GM12878 (cell line): Measurements from ENCODE around the gene CD52. TPM values are rescaled to one million over a fixed set of nuclear protein-coding genes. Genes with fewer than 3 reads are reported as not detected.

Source experiments
- BACH1 ChIP-seq: fragments of 450-650 bp; IDR thresholded peaks from 2 replicates; pipeline ENCODE4 v1.6.1; 2017; ENCODE audit warnings: mild to moderate bottlenecking, borderline replicate concordance
- BHLHE40 ChIP-seq, 2 experiments: fragments of 450-650 bp in 1 of 2; IDR thresholded peaks; 2 replicates each; pipeline ENCODE4 v1.6.1; 2011 to 2017; ENCODE audit warnings: low read depth in 2 of 2, borderline replicate concordance in 1 of 2, improper control_type of control experiment in 1 of 2, low read length in 1 of 2, mild to moderate bottlenecking in 1 of 2
- EGR1 ChIP-seq, 2 experiments: IDR thresholded peaks; 1 replicate in 1 of 2; 2 replicates in 1 of 2; pipeline ENCODE4 v1.6.1; 2011 to 2012; ENCODE audit warnings: low read depth in 2 of 2, low read length in 2 of 2, borderline replicate concordance in 1 of 2, mild to moderate bottlenecking in 1 of 2, moderate library complexity in 1 of 2
- EP300 ChIP-seq, 2 experiments: fragments of 150-350 bp in 1 of 2; IDR thresholded peaks; 2 replicates each; pipeline ENCODE4 v1.6.1; 2011 to 2012; ENCODE audit warnings: low read depth in 2 of 2, low read length in 2 of 2, borderline replicate concordance in 1 of 2, improper control_type of control experiment in 1 of 2, inconsistent platforms in 1 of 2; ENCODE audit not compliant: control insufficient read depth in 1 of 2
- GATAD2B ChIP-seq: fragments of 450-650 bp; conservative IDR thresholded peaks from 2 replicates; pipeline ENCODE4 v1.6.1; 2017; ENCODE audit warnings: low read depth, mild to moderate bottlenecking, moderate library complexity
- MYB ChIP-seq: fragments of 150-350 bp; IDR thresholded peaks from 2 replicates; pipeline ENCODE4 v1.6.1; 2014; ENCODE audit warnings: mild to moderate bottlenecking, low read depth, low read length, borderline replicate concordance
- NRF1 ChIP-seq: conservative IDR thresholded peaks from 2 replicates; pipeline ENCODE4 v1.6.1; 2011; ENCODE audit warnings: mild to moderate bottlenecking, low read depth, low read length, improper control_type of control experiment
- PAX5 ChIP-seq: IDR thresholded peaks from 2 replicates; pipeline ENCODE4 v1.6.1; 2011; ENCODE audit warnings: low read depth, low read length, borderline replicate concordance
- POU2F2 ChIP-seq: IDR thresholded peaks from 3 replicates; pipeline ENCODE4 v1.6.1; 2011; ENCODE audit warnings: low read depth, mild to moderate bottlenecking, low read length, borderline replicate concordance
- RFX5 ChIP-seq: IDR thresholded peaks from 2 replicates; pipeline ENCODE4 v1.6.1; 2011; ENCODE audit warnings: low read depth, low read length, improper control_type of control experiment
- SMAD5 ChIP-seq: IDR thresholded peaks from 2 replicates; pipeline ENCODE4 v1.6.1; 2016; ENCODE audit warnings: antibody characterized with exemption, low read depth
- SP1 ChIP-seq: IDR thresholded peaks from one replicate; pipeline ENCODE4 v1.6.1; 2011; ENCODE audit warnings: low read depth, low read length
- TCF12 ChIP-seq: IDR thresholded peaks from 2 replicates; pipeline ENCODE4 v1.6.1; 2011; ENCODE audit warnings: low read depth, mild to moderate bottlenecking, low read length
- TCF7 ChIP-seq: IDR thresholded peaks from 2 replicates; pipeline ENCODE4 v1.6.1; 2014; ENCODE audit warnings: antibody characterized with exemption, borderline replicate concordance
- YY1 ChIP-seq: IDR thresholded peaks from 2 replicates; pipeline ENCODE4 v1.6.1; 2011; ENCODE audit warnings: low read depth, mild to moderate bottlenecking, low read length
- polyA plus RNA-seq, 11 experiments: library from polyadenylated mRNA; depleted of rRNA in 4 of 11; unstranded in 6 of 11; stranded (reverse) in 5 of 11; fragments of >200 nt; fragmentation: Nextera tagmentation in 4 of 11; fragmentation: Illumina TruSeq in 1 of 11; extraction: Ambion mirVana in 4 of 11; extraction: Trizol in 1 of 11; gene quantifications; 1 replicate in 1 of 11; 2 replicates in 10 of 11; pipeline versions ENCODE4 v1.2.1 to v1.2.3, GENCODE V29; 2011 to 2016; ENCODE audit warnings: inconsistent platforms in 2 of 11, missing spikeins in 2 of 11, low read depth in 1 of 11
- total RNA-seq, 4 experiments: library from RNA; depleted of rRNA in 3 of 4; stranded (reverse); fragments of >200 nt in 3 of 4; fragmentation: Illumina TruSeq in 1 of 4; extraction: Trizol in 1 of 4; gene quantifications; 2 replicates each; pipeline versions ENCODE4 v1.2.1 to v1.2.3, GENCODE V29; 2013 to 2021
- TF ChIP-seq, protein P1 (sequence below): fragments of 450-650 bp; IDR thresholded peaks from 2 replicates; pipeline ENCODE4 v1.6.1; 2017; ENCODE audit warnings: mild to moderate bottlenecking, moderate library complexity
- TF ChIP-seq, protein P2 (sequence below), 3 experiments: IDR thresholded peaks in 2 of 3; conservative IDR thresholded peaks in 1 of 3; 2 replicates each; pipeline ENCODE4 v1.5.1; 2011; ENCODE audit warnings: low read depth in 3 of 3, low read length in 3 of 3, mild to moderate bottlenecking in 3 of 3, control low read depth in 2 of 3, moderate library complexity in 2 of 3, inconsistent platforms in 1 of 3, mixed read lengths in 1 of 3; ENCODE audit not compliant: control insufficient read depth in 2 of 3, insufficient read depth in 1 of 3; ENCODE audit errors: extremely low read depth in 1 of 3
- TF ChIP-seq, protein P3 (sequence below): fragments of 450-650 bp; IDR thresholded peaks from 2 replicates; pipeline ENCODE4 v1.6.1; 2017; ENCODE audit warnings: mild to moderate bottlenecking, moderate library complexity

The CD52 gene
- total and polyA plus RNA-seq, 10 of the 15 experiments (the other 5 are each of a cell fraction or from before 2014, with no cell fraction given): 237 to 2,736 (median 532) TPM

DNA sequence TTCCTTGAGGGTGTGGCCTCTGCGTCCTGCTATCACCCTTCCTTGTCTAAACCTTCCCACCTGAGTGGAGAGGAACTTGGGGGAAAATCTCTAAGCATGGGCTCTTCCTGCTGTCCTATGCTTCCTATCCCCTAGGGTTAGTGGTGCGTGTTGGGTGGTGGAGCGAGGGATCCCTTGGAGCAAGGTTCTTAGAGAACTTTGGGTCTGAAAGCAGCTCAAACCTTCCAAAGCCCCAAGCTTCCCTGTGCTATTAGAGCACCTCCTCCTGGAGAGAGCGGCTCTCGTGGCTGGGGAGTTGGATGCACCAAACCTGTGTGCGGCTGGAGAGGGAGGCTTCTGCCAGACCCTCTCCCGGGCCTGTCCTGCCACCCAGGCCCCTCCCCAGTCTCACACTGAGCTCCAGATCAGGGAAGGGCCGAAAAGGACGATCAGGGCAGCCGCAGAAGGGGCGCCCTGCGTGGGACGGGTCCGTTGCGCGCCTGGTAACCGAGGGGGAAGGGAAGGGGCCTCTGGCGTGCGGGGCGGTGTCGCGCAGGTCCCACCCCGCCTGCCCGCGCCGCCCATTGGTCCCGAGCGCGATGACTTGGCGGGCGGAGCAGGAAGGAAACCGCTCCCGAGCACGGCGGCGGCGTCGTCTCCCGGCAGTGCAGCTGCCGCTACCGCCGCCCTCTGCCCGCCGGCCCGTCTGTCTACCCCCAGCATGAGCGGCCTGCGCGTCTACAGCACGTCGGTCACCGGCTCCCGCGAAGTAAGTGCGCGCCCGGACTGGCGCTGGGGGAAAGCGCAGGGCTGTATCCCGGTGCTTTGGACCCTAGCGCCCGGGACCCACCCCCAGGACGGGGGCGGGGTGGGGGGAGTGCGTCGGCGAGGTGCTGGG lies 38.1 kb upstream of the CD52 start, which contains the start of gene SH3BGRL3 (continued):
- TF ChIP-seq, protein P1, sequence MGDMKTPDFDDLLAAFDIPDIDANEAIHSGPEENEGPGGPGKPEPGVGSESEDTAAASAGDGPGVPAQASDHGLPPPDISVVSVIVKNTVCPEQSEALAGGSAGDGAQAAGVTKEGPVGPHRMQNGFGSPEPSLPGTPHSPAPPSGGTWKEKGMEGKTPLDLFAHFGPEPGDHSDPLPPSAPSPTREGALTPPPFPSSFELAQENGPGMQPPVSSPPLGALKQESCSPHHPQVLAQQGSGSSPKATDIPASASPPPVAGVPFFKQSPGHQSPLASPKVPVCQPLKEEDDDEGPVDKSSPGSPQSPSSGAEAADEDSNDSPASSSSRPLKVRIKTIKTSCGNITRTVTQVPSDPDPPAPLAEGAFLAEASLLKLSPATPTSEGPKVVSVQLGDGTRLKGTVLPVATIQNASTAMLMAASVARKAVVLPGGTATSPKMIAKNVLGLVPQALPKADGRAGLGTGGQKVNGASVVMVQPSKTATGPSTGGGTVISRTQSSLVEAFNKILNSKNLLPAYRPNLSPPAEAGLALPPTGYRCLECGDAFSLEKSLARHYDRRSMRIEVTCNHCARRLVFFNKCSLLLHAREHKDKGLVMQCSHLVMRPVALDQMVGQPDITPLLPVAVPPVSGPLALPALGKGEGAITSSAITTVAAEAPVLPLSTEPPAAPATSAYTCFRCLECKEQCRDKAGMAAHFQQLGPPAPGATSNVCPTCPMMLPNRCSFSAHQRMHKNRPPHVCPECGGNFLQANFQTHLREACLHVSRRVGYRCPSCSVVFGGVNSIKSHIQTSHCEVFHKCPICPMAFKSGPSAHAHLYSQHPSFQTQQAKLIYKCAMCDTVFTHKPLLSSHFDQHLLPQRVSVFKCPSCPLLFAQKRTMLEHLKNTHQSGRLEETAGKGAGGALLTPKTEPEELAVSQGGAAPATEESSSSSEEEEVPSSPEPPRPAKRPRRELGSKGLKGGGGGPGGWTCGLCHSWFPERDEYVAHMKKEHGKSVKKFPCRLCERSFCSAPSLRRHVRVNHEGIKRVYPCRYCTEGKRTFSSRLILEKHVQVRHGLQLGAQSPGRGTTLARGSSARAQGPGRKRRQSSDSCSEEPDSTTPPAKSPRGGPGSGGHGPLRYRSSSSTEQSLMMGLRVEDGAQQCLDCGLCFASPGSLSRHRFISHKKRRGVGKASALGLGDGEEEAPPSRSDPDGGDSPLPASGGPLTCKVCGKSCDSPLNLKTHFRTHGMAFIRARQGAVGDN: peak; percentile 72
- TF ChIP-seq BHLHE40 (IDR thresholded peaks at IDR 0.05; ENCODE audit: borderline replicate concordance in 1 of 2, low read depth in 2 of 2, low read length in 1 of 2) (peak in 1 of 2 experiments; percentile 84; a peak in 2 of 4 replicates), PAX5 (peak; percentile 25; the same call in 1 of the 2 replicates), RFX5 (no peak; the same call in 1 of the 2 replicates), NRF1 (0 out of 2 replicates have a peak, but pooled peaks have one; percentile 20), GATAD2B (peak; percentile 77), YY1 (0 out of 2 replicates have a peak, but pooled peaks have one; percentile 6), TCF7 (no peak), POU2F2 (no peak; the same call in 2 of the 3 replicates), EGR1 (IDR thresholded peaks at IDR 0.05; ENCODE audit: borderline replicate concordance in 1 of 2, low read depth in 2 of 2, low read length in 2 of 2) (peak in 1 of 2 experiments; percentile 61; a peak in 1 of 3 replicates), MYB (peak; percentile 17; the same call in 1 of the 2 replicates), EP300 (IDR thresholded peaks at IDR 0.05; ENCODE audit: borderline replicate concordance in 1 of 2, control insufficient read depth in 1 of 2, low read depth in 2 of 2, low read length in 2 of 2) (no peak), TCF12 (0 out of 2 replicates have a peak, but pooled peaks have one; percentile 43), BACH1 (peak; percentile 85), SP1 (peak; percentile 36), SMAD5 (peak; percentile 77; the same call in 1 of the 2 replicates)
- TF ChIP-seq, protein P2, sequence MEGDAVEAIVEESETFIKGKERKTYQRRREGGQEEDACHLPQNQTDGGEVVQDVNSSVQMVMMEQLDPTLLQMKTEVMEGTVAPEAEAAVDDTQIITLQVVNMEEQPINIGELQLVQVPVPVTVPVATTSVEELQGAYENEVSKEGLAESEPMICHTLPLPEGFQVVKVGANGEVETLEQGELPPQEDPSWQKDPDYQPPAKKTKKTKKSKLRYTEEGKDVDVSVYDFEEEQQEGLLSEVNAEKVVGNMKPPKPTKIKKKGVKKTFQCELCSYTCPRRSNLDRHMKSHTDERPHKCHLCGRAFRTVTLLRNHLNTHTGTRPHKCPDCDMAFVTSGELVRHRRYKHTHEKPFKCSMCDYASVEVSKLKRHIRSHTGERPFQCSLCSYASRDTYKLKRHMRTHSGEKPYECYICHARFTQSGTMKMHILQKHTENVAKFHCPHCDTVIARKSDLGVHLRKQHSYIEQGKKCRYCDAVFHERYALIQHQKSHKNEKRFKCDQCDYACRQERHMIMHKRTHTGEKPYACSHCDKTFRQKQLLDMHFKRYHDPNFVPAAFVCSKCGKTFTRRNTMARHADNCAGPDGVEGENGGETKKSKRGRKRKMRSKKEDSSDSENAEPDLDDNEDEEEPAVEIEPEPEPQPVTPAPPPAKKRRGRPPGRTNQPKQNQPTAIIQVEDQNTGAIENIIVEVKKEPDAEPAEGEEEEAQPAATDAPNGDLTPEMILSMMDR (IDR thresholded peaks at IDR 0.05 in 2 of 3, conservative IDR thresholded peaks at IDR 0.05 in 1 of 3; ENCODE audit: control insufficient read depth in 2 of 3, extremely low read depth in 1 of 3, insufficient read depth in 1 of 3, low read depth in 3 of 3, low read length in 3 of 3): peak; percentile 22 to 47 (median 41); a peak in 4 of 6 replicates
- TF ChIP-seq, protein P3, sequence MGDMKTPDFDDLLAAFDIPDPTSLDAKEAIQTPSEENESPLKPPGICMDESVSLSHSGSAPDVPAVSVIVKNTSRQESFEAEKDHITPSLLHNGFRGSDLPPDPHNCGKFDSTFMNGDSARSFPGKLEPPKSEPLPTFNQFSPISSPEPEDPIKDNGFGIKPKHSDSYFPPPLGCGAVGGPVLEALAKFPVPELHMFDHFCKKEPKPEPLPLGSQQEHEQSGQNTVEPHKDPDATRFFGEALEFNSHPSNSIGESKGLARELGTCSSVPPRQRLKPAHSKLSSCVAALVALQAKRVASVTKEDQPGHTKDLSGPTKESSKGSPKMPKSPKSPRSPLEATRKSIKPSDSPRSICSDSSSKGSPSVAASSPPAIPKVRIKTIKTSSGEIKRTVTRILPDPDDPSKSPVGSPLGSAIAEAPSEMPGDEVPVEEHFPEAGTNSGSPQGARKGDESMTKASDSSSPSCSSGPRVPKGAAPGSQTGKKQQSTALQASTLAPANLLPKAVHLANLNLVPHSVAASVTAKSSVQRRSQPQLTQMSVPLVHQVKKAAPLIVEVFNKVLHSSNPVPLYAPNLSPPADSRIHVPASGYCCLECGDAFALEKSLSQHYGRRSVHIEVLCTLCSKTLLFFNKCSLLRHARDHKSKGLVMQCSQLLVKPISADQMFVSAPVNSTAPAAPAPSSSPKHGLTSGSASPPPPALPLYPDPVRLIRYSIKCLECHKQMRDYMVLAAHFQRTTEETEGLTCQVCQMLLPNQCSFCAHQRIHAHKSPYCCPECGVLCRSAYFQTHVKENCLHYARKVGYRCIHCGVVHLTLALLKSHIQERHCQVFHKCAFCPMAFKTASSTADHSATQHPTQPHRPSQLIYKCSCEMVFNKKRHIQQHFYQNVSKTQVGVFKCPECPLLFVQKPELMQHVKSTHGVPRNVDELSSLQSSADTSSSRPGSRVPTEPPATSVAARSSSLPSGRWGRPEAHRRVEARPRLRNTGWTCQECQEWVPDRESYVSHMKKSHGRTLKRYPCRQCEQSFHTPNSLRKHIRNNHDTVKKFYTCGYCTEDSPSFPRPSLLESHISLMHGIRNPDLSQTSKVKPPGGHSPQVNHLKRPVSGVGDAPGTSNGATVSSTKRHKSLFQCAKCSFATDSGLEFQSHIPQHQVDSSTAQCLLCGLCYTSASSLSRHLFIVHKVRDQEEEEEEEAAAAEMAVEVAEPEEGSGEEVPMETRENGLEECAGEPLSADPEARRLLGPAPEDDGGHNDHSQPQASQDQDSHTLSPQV: no peak
